ENCODE measurements around the gene CERS4.
A peak's percentile ranks its signal among the peaks of the same experiment; 100 is the strongest.

The CERS4 gene

DNA sequence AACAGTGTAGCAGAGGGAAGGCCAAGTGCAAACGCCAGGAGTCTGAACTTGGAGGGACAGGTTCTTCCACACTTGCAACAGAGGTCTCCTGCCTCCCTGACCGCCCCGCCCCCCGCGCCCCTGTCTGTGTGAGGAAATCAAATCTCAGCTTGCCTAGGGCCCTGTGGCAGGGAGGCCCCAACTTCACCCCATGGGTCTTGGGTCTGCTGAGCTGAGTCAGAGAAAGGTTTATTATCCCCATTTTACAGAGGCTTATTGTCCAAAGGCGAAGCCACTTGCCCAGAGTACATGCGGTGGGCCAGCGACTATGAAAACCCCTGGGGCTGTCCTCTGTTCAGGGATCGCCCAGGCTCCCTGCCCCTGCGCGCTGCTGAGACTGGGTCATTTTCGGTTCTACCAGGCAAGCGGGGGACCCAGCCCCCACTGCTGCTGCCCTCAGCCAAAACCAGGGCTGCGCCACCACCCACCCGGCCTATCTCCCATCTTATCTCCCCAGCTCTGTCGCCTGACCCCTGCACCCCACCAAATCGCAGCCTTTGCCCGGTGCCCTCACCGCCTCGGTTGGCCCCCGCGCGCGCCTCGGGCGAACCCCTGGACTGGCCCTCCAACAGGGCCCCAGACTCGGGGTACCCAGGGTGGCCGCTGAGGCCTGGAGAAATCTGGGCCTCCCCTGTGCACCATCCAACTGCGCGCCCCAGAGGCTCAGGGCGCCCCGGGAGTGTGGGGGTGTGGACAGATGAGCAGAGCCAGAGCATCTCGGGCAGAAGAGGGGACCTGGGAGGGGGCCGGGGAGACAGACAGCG is 850 bp upstream of the CERS4 start:
- Histone ChIP-seq H3K79me2 (ENCODE audit: control insufficient read depth, low read length) (peaks cover 25% of the 10 kb centered on the region), H3K36me3 (ENCODE audit: control insufficient read depth, low read length) (no peaks in the 10 kb centered on the region), H3K27me3 (ENCODE audit: control insufficient read depth, low read length) (0 out of 2 replicates have a peak, but pooled peaks cover 4% of the 10 kb centered on the region), H3K27ac (ENCODE audit: low read depth, low read length) (no peak overlapping the region), H3K4me3 (ENCODE audit: low read length) (peak overlapping the region; percentile 64), H3K4me1 (ENCODE audit: control insufficient read depth, low read length) (peaks cover 33% of the 10 kb centered on the region), H3K9me3 (ENCODE audit: control insufficient read depth, insufficient read depth, low read length) (no peaks in the 10 kb centered on the region), H3K9me2 (replicated peaks; ENCODE audit: control insufficient read depth, low read length) (no peaks in the 10 kb centered on the region), H3F3A (ENCODE audit: control insufficient read depth, insufficient read depth) (peaks cover 11% of the 10 kb centered on the region), H4K20me1 (ENCODE audit: control insufficient read depth, insufficient read depth, low read depth, low read length) (peaks cover 4% of the 10 kb centered on the region; the same call in 1 of the 2 replicates), H3K4me2 (ENCODE audit: low read length) (peak overlapping the region; percentile 71)
- TF ChIP-seq, protein P1, sequence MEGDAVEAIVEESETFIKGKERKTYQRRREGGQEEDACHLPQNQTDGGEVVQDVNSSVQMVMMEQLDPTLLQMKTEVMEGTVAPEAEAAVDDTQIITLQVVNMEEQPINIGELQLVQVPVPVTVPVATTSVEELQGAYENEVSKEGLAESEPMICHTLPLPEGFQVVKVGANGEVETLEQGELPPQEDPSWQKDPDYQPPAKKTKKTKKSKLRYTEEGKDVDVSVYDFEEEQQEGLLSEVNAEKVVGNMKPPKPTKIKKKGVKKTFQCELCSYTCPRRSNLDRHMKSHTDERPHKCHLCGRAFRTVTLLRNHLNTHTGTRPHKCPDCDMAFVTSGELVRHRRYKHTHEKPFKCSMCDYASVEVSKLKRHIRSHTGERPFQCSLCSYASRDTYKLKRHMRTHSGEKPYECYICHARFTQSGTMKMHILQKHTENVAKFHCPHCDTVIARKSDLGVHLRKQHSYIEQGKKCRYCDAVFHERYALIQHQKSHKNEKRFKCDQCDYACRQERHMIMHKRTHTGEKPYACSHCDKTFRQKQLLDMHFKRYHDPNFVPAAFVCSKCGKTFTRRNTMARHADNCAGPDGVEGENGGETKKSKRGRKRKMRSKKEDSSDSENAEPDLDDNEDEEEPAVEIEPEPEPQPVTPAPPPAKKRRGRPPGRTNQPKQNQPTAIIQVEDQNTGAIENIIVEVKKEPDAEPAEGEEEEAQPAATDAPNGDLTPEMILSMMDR (IDR thresholded peaks at IDR 0.05; ENCODE audit: low read depth, low read length, poor library complexity, severe bottlenecking) = no peak
- TF ChIP-seq EZH2phosphoT487 (IDR thresholded peaks at IDR 0.05; ENCODE audit: borderline replicate concordance, low read length) = no peak

DNA sequence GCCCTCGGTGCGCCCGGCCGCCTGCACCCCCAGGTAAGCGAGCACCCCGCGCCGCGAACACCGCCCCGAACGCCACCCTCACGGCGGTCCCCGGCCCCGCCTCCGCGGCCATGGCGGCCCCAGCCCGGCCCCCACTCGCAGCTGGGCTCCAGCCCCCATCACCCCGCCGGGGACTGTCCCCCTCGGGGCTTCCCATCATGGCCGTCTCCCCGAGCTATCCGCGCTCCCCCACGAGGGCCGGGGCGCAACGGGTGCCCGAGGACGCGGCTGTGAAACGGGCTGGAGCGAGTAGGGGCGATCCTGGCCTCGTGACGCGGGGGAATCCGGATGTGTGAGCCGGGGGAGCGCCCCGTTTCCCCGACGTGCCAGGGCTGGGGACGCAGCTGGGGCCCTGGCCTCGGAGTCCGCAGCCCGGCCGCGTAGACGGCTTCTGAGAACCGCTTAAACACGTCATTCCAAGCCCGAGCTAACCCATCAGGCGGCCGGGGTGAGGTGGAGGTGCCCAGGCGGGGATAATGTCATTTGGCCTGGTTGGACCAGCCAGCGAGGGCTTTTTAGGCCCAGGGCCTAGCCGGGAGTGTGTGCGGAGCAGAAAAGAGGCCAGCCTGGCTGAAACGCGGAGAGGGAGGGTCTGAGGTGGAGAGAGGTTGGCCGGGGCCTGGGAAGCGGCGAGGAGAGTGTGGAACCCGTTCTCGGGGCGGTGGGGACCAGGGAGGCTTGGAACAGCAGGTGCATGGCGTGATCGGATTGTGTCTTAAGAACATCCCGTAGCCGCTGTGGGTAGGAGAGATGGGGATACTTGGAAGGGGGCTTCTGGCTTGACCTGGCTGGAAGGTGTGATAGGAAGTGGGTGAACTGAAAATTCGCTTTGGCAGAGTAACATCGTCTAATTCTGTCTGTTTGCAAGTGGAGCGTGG is 550 bp downstream of the CERS4 start:
- H3K4me3 ChIP-seq (ENCODE audit: low read length) = peak overlapping the region; percentile 86
- peak overlapping the region; percentile 78 for H3K4me2 ChIP-seq (ENCODE audit: low read length)
- no peaks in the 10 kb centered on the region for H3K9me2 ChIP-seq (replicated peaks; ENCODE audit: control insufficient read depth, low read length)
- H3K9me3 ChIP-seq (ENCODE audit: control insufficient read depth, insufficient read depth, low read length) = no peaks in the 10 kb centered on the region
- H4K20me1 ChIP-seq (ENCODE audit: control insufficient read depth, insufficient read depth, low read depth, low read length) = peaks cover 4% of the 10 kb centered on the region; the same call in 1 of the 2 replicates
- H3K36me3 ChIP-seq (ENCODE audit: control insufficient read depth, low read length) = no peaks in the 10 kb centered on the region
- no peak for TF ChIP-seq EZH2phosphoT487 (IDR thresholded peaks at IDR 0.05; ENCODE audit: borderline replicate concordance, low read length)
- TF ChIP-seq, protein P1 (IDR thresholded peaks at IDR 0.05; ENCODE audit: low read depth, low read length, poor library complexity, severe bottlenecking) = no peak
- peak overlapping the region; percentile 63 for H3K27ac ChIP-seq (ENCODE audit: low read depth, low read length)
- H3F3A ChIP-seq (ENCODE audit: control insufficient read depth, insufficient read depth) = peaks cover 15% of the 10 kb centered on the region
- no peaks in the 10 kb centered on the region for H3K27me3 ChIP-seq (ENCODE audit: control insufficient read depth, low read length)
- H3K4me1 ChIP-seq (ENCODE audit: control insufficient read depth, low read length) = peaks cover 44% of the 10 kb centered on the region
- peaks cover 25% of the 10 kb centered on the region for H3K79me2 ChIP-seq (ENCODE audit: control insufficient read depth, low read length)

DNA sequence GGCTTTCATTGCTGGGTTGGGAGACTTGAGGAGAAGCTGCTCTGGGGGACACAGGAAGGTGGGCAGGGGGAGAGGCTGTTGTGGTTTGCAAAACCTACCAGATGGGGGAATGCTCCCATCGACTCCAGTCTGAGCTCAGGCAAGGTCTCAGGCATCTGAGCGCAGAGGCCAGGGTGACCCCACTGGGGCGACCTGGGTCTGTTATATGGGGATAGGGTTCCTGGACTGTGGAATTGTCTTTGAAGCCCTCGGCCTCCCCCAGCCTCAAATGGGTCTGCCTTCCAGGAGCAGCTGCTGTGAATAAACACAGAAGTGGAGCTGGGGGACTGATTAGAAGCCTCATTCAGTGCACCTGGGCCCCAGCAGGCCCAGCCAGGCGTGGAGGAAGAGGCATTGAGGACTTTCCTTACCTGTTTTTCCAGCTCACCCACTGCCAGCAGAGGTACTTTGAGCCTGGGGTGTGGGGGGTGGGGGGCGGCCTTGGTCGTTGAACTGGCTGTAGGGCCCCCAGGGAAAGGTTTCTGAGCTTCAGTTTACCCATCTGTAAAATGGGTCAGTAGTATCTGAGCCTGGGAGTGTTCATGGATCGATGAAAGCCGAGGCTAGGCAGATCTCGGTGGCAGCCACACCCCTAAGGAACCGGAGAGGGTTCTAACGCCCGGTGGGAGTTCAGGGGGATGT is 1.4 kb downstream of the CERS4 start:
- H3K79me2 ChIP-seq (ENCODE audit: control insufficient read depth, low read length) = peaks cover 28% of the 10 kb centered on the region
- H3K9me2 ChIP-seq (replicated peaks; ENCODE audit: control insufficient read depth, low read length) = no peaks in the 10 kb centered on the region
- TF ChIP-seq, protein P1 (IDR thresholded peaks at IDR 0.05; ENCODE audit: low read depth, low read length, poor library complexity, severe bottlenecking) = no peak
- TF ChIP-seq EZH2phosphoT487 (IDR thresholded peaks at IDR 0.05; ENCODE audit: borderline replicate concordance, low read length) = no peak
- H3K36me3 ChIP-seq (ENCODE audit: control insufficient read depth, low read length) = no peaks in the 10 kb centered on the region
- H3K27me3 ChIP-seq (ENCODE audit: control insufficient read depth, low read length) = no peaks in the 10 kb centered on the region
- no peaks in the 10 kb centered on the region for H3K9me3 ChIP-seq (ENCODE audit: control insufficient read depth, insufficient read depth, low read length)
- H3F3A ChIP-seq (ENCODE audit: control insufficient read depth, insufficient read depth) = peaks cover 15% of the 10 kb centered on the region
- H3K4me1 ChIP-seq (ENCODE audit: control insufficient read depth, low read length) = peaks cover 52% of the 10 kb centered on the region
- peak overlapping the region; percentile 78 for H3K4me2 ChIP-seq (ENCODE audit: low read length)
- peak overlapping the region; percentile 86 for H3K4me3 ChIP-seq (ENCODE audit: low read length)
- H3K27ac ChIP-seq (ENCODE audit: low read depth, low read length) = peak overlapping the region; percentile 63
- peaks cover 4% of the 10 kb centered on the region; the same call in 1 of the 2 replicates for H4K20me1 ChIP-seq (ENCODE audit: control insufficient read depth, insufficient read depth, low read depth, low read length)

Measured in DOHH2 (cell line).